ENCODE data around the gene SKI. TPM values are rescaled to one million over a fixed set of nuclear protein-coding genes. Genes with fewer than 3 reads are reported as not detected.
A peak's percentile ranks its signal among the peaks of the same experiment; 100 is the strongest.

Gene SKI
- 10 to 100 TPM; 41.2 to 41.4 TPM for total RNA-seq

GRCh38 chr1:2228157-2228594 lies at the start of gene SKI:
SKI (plus strand) TSS chr1:2228319; CDS start chr1:2228767, 448 bp downstream.
- no peak for ATAC-seq
- Mint-ChIP-seq H3K4me3 (peak within 1 kb of the TSS; percentile 95), H3K36me3 (ENCODE audit: low read depth) (peaks cover 20% of the 10 kb centered on the region), H3K4me1 (ENCODE audit: low read depth) (peaks cover 36% of the 10 kb centered on the region), H3K27ac (peak within 1 kb of the TSS; percentile 96), H3K27me3 (ENCODE audit: low read depth) (peaks cover 8% of the 10 kb centered on the region), H3K9me3 (ENCODE audit: insufficient read depth) (no peaks in the 10 kb centered on the region)
- DNase-seq = no peak
- ChIA-PET CTCF (interaction anchor here (6.0 to 6.4 kb wide), 2 partner anchors 33 to 88 kb away, joined by 31 to 32 read pairs; partner anchors contain the start of gene FAAP20), POLR2A (interaction anchor here (1.4 to 3.9 kb wide), 5 partner anchors 28 to 72 kb away, joined by 6 to 23 read pairs (median 8); partner anchors contain the start of gene FAAP20)

DNA sequence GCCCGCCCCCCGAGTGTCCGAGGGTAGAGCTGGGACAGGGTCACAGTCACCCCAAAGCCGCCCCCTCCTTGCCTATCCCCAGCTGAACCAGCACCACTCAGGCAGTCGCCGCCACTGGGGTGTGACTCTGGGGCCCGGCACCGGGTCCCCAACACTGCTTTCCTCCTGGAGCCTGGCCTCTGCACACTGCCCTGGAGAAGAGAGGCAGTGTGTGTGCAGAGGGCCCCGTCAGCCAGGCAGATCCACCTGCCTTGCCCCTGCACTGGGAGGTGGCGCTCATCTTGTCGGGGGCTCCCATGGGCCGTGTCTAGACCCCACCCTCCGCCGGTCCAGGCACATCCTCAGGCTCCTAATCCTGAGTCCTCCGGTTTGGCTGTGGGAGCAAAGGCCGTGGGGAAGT lies 49.2 kb upstream of the SKI start:
- no peak for DNase-seq
- Mint-ChIP-seq H3K4me3 (no peak overlapping the region), H3K27me3 (ENCODE audit: low read depth) (no peaks in the 10 kb centered on the region), H3K4me1 (ENCODE audit: low read depth) (no peaks in the 10 kb centered on the region), H3K9me3 (ENCODE audit: insufficient read depth) (no peaks in the 10 kb centered on the region), H3K36me3 (ENCODE audit: low read depth) (no peaks in the 10 kb centered on the region), H3K27ac (no peak overlapping the region)
- CTCF ChIA-PET = no interaction called here
- ATAC-seq = no peak
- POLR2A ChIA-PET = no interaction called here

GRCh38 chr1:2179283-2180013 lies 48.7 kb upstream of the SKI start:
- Mint-ChIP-seq H3K36me3 (ENCODE audit: low read depth) (no peaks in the 10 kb centered on the region), H3K9me3 (ENCODE audit: insufficient read depth) (no peaks in the 10 kb centered on the region), H3K27me3 (ENCODE audit: low read depth) (no peaks in the 10 kb centered on the region), H3K4me3 (no peak overlapping the region), H3K4me1 (ENCODE audit: low read depth) (no peaks in the 10 kb centered on the region), H3K27ac (no peak overlapping the region)
- CTCF ChIA-PET = no interaction called here
- DNase-seq = no peak
- POLR2A ChIA-PET = no interaction called here
- no peak for ATAC-seq

DNA sequence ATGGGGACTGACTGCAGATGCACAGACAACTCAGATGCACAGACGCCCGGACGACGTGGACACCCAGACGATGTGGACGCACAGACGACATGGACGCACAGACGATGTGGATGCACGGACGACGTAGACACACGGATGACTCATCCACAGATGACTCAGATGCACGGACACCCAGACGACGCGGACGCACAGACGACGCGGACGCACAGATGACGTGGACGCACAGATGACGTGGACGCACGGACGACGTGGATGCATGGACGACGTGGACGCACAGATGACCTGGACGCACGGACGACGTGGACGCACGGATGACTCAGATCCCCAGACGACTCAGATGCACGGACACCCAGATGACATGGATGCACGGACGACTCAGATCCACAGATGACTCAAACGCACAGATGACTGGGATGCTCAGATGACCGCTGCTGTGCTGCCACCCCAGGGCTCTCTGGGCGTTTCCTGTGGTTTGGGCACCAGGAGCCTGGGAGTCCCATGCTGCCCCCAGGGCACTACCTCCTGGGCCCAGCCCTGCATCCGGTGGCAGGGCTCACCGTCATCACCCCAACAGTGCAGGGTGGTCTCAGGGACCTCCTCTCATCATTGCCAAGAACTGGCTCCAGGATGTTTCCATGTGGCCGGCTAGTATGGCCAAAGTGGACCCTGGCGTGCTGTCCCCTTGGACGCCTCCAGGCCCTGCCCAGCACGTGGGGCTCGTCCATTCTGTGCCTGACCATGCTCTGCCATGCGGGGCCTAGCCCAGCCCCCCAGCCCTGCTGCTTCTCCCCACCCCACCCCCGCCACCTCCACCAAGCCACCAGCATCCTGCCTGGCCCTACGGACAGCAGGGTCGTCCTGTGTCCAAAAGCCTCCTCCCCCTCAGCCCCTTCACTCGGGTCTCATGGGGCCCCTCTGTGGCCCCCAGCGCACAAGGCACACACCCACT lies 47.5 kb upstream of the SKI start:
- ChIA-PET POLR2A (no interaction called here), CTCF (no interaction called here)
- Mint-ChIP-seq H3K27ac (no peak overlapping the region), H3K27me3 (ENCODE audit: low read depth) (no peaks in the 10 kb centered on the region), H3K36me3 (ENCODE audit: low read depth) (no peaks in the 10 kb centered on the region), H3K4me1 (ENCODE audit: low read depth) (no peaks in the 10 kb centered on the region), H3K4me3 (no peak overlapping the region), H3K9me3 (ENCODE audit: insufficient read depth) (no peaks in the 10 kb centered on the region)
- no peak for DNase-seq
- no peak for ATAC-seq

- H3K9me3 Mint-ChIP-seq (ENCODE audit: insufficient read depth) = no peaks in the 10 kb centered on the region
- POLR2A ChIA-PET = no interaction called here
- no peaks in the 10 kb centered on the region for H3K27me3 Mint-ChIP-seq (ENCODE audit: low read depth)
- DNase-seq = no peak
- no peaks in the 10 kb centered on the region for H3K4me1 Mint-ChIP-seq (ENCODE audit: low read depth)
- CTCF ChIA-PET = no interaction called here
- H3K27ac Mint-ChIP-seq = no peak overlapping the region
- no peak overlapping the region for H3K4me3 Mint-ChIP-seq
- no peaks in the 10 kb centered on the region for H3K36me3 Mint-ChIP-seq (ENCODE audit: low read depth)
- ATAC-seq = no peak
Measured at GRCh38 chr1:2181271-2181670, 46.8 kb upstream of the SKI start.

DNA sequence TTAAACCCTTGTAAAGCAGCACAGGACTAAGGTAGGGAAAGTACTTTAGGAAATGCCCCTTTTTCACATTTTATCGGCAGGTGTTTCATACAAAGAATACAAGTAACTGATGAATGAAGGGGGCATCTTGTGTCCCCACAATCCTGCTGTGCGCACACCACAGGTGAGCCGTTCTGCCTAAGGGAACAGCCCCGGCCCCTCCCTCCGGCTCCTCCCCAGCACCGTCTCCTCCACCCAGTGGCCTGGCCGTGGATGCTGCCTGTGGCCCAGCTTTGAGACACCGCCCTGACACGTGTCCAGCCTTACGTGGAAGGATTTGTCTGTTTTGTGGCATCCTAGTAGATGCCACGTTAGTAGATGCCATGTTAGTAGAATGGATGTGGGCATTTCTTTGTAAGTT lies 46.4 kb upstream of the SKI start:
- Mint-ChIP-seq H3K4me3 (no peak overlapping the region), H3K27me3 (ENCODE audit: low read depth) (no peaks in the 10 kb centered on the region), H3K27ac (no peak overlapping the region), H3K9me3 (ENCODE audit: insufficient read depth) (no peaks in the 10 kb centered on the region), H3K36me3 (ENCODE audit: low read depth) (no peaks in the 10 kb centered on the region), H3K4me1 (ENCODE audit: low read depth) (no peaks in the 10 kb centered on the region)
- DNase-seq (no peak), ATAC-seq (no peak)
- CTCF ChIA-PET = no interaction called here
- POLR2A ChIA-PET = no interaction called here

DNA sequence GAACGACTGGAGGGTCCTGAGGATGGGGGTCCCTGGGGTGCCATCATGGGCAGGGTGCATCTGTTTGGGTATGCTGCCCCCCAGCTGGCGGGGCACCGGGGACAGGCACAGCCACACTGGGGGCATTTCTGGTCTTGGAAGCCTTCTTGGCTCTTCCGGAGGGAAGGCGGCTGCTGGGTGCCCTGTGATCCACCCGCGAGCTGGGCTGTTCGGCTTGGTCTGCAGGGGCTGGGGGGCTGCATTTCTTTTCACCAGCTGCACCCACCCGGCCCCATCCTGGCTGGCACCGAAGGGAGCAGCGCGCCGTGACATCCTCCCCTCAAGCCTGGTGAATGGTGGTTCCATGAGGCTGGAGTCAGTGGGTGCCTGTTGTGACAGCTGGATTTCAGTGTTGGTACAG lies 45.7 kb upstream of the SKI start:
- CTCF ChIA-PET = no interaction called here
- peak overlapping the region; percentile 8 for H3K27ac Mint-ChIP-seq

GRCh38 chr1:2183937-2184334 lies 44.2 kb upstream of the SKI start:
- ATAC-seq = no peak
- no peaks in the 10 kb centered on the region for H3K36me3 Mint-ChIP-seq (ENCODE audit: low read depth)
- POLR2A ChIA-PET = no interaction called here
- CTCF ChIA-PET = interaction anchor here (0.8 to 1.1 kb wide), 2 partner anchors 9 to 11 kb away, joined by 3 to 4 read pairs; partner anchors contain the start of gene FAAP20
- no peaks in the 10 kb centered on the region for H3K27me3 Mint-ChIP-seq (ENCODE audit: low read depth)
- H3K27ac Mint-ChIP-seq = no peak overlapping the region
- DNase-seq = no peak
- no peak overlapping the region for H3K4me3 Mint-ChIP-seq
- no peaks in the 10 kb centered on the region for H3K4me1 Mint-ChIP-seq (ENCODE audit: low read depth)
- H3K9me3 Mint-ChIP-seq (ENCODE audit: insufficient read depth) = no peaks in the 10 kb centered on the region

More for the DNA sequence above, 45.7 kb upstream of the SKI start:
- DNase-seq (no peak), ATAC-seq (no peak)
- Mint-ChIP-seq H3K9me3 (ENCODE audit: insufficient read depth) (no peaks in the 10 kb centered on the region), H3K36me3 (ENCODE audit: low read depth) (no peaks in the 10 kb centered on the region), H3K4me1 (ENCODE audit: low read depth) (no peaks in the 10 kb centered on the region), H3K4me3 (no peak overlapping the region), H3K27me3 (ENCODE audit: low read depth) (no peaks in the 10 kb centered on the region)
- POLR2A ChIA-PET = no interaction called here

DNA sequence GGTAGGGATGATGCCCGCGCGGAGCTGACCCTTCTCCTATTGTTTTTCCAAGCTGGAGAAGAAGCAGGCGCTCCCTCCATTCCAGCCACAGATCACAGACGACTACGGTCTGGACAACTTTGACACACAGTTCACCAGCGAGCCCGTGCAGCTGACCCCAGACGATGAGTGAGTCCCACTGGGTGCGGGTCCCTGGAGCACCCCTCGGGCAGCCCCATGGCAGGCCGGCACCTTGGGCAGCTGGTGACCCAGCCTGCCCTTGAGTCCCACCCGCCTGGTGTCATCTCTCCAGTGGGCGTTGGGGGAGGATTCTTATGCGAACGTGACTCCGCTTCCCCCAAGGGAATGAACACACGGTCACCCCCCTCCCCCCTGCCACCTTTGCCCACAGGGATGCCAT lies 43.6 kb upstream of the SKI start:
- H3K36me3 Mint-ChIP-seq (ENCODE audit: low read depth) = no peaks in the 10 kb centered on the region
- H3K4me3 Mint-ChIP-seq = no peak overlapping the region
- no peak overlapping the region for H3K27ac Mint-ChIP-seq
- DNase-seq (no peak), ATAC-seq (no peak)
- H3K9me3 Mint-ChIP-seq (ENCODE audit: insufficient read depth) = no peaks in the 10 kb centered on the region
- ChIA-PET POLR2A (no interaction called here), CTCF (interaction anchor here (1.1 kb wide), 1 partner anchor 10 kb away, joined by 4 read pairs; the partner anchor contains the start of gene FAAP20)
- no peaks in the 10 kb centered on the region for H3K27me3 Mint-ChIP-seq (ENCODE audit: low read depth)
- H3K4me1 Mint-ChIP-seq (ENCODE audit: low read depth) = peaks cover 3% of the 10 kb centered on the region

GRCh38 chr1:2184934-2185333 lies 43.2 kb upstream of the SKI start:
- Mint-ChIP-seq H3K27ac (no peak overlapping the region), H3K4me1 (ENCODE audit: low read depth) (peaks cover 4% of the 10 kb centered on the region), H3K9me3 (ENCODE audit: insufficient read depth) (no peaks in the 10 kb centered on the region), H3K27me3 (ENCODE audit: low read depth) (no peaks in the 10 kb centered on the region), H3K36me3 (ENCODE audit: low read depth) (no peaks in the 10 kb centered on the region), H3K4me3 (no peak overlapping the region)
- ChIA-PET CTCF (no interaction called here), POLR2A (no interaction called here)
- ATAC-seq (no peak), DNase-seq (no peak)

GRCh38 chr1:2185880-2186855 lies 42.0 kb upstream of the SKI start:
- H3K36me3 Mint-ChIP-seq (ENCODE audit: low read depth) = peaks cover 2% of the 10 kb centered on the region
- H3K9me3 Mint-ChIP-seq (ENCODE audit: insufficient read depth) = no peaks in the 10 kb centered on the region
- H3K27ac Mint-ChIP-seq = no peak overlapping the region
- CTCF ChIA-PET = no interaction called here
- H3K4me3 Mint-ChIP-seq = no peak overlapping the region
- DNase-seq (no peak), ATAC-seq (no peak)
- POLR2A ChIA-PET = no interaction called here
- H3K4me1 Mint-ChIP-seq (ENCODE audit: low read depth) = peaks cover 13% of the 10 kb centered on the region
- H3K27me3 Mint-ChIP-seq (ENCODE audit: low read depth) = no peaks in the 10 kb centered on the region
